ENCODE measurements around the gene SORCS3.

DNA sequence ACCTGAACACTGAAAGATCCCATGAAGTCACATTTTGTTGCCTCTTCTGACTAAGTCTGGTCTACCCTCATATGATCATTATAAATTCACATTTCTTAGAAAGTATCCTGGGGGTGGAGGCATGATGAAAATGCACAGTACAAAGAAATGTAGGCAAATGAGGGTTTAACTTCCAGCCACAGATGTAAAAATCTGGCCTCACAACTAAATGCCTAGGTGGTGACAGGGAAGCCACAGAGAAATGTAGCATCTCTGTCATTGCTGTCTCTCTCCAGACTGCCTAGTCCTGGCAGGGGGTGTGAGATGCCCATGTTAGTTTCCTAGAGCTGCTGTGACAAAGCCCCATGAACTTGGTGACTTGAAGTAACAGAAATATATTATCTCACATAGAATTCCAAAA lies 395.9 kb downstream of the SORCS3 start:
- TF ChIP-seq POLR2A (IDR thresholded peaks at IDR 0.05; ENCODE audit: low read depth, low read length) (no peak), RCOR1 (IDR thresholded peaks at IDR 0.05; ENCODE audit: insufficient replicate concordance, low read length) (no peak), FOS (IDR thresholded peaks at IDR 0.05; ENCODE audit: low read depth, low read length) (no peak), RFX5 (IDR thresholded peaks at IDR 0.05; ENCODE audit: low read depth, low read length) (no peak), CEBPB (IDR thresholded peaks at IDR 0.05; ENCODE audit: low read depth, low read length) (no peak)
- TF ChIP-seq, protein P1, sequence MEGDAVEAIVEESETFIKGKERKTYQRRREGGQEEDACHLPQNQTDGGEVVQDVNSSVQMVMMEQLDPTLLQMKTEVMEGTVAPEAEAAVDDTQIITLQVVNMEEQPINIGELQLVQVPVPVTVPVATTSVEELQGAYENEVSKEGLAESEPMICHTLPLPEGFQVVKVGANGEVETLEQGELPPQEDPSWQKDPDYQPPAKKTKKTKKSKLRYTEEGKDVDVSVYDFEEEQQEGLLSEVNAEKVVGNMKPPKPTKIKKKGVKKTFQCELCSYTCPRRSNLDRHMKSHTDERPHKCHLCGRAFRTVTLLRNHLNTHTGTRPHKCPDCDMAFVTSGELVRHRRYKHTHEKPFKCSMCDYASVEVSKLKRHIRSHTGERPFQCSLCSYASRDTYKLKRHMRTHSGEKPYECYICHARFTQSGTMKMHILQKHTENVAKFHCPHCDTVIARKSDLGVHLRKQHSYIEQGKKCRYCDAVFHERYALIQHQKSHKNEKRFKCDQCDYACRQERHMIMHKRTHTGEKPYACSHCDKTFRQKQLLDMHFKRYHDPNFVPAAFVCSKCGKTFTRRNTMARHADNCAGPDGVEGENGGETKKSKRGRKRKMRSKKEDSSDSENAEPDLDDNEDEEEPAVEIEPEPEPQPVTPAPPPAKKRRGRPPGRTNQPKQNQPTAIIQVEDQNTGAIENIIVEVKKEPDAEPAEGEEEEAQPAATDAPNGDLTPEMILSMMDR (conservative IDR thresholded peaks at IDR 0.05; ENCODE audit: low read depth, low read length): no peak
- TF ChIP-seq, protein P2, sequence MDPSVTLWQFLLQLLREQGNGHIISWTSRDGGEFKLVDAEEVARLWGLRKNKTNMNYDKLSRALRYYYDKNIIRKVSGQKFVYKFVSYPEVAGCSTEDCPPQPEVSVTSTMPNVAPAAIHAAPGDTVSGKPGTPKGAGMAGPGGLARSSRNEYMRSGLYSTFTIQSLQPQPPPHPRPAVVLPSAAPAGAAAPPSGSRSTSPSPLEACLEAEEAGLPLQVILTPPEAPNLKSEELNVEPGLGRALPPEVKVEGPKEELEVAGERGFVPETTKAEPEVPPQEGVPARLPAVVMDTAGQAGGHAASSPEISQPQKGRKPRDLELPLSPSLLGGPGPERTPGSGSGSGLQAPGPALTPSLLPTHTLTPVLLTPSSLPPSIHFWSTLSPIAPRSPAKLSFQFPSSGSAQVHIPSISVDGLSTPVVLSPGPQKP (IDR thresholded peaks at IDR 0.05; ENCODE audit: borderline replicate concordance, low read depth, low read length): no peak

Measured in IMR-90 (cell line).